Endometrium (tissue), 2 donors: Measurements from ENCODE around the gene ENOX1.
"Not testable (repeated sequence)": the region's sequence is repeated elsewhere in the genome, so short reads cannot be mapped to it uniquely, and the experiment has no call there.

Experiments
- FAIRE-seq: peaks from 2 replicates; lab custom pipeline; 2012; peaks lifted over from hg19 to GRCh38; lab: Jason Lieb, UNC
- donor health status: control.
- donor health status: control.

The ENOX1 gene

DNA sequence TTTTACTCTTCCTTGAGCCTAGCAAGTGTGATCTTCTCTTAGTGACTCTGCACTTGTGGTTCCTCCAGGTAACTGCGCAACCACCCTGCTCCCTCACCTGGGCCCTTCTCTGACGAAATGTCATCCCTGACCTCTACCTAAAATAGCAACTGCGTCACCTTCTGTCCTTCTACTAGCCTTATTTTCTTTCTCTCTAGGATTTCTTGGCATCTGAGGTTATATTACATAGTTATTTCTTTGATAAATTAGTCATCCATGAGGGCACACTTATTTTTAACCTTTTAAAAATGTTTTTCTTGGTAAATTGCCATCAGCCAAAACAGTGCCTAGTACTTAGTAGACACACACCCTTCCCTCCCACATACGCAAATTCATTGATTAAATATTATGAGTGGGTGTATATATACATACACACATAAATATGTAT is 355.5 kb downstream of the ENOX1 start:
- FAIRE-seq = no peak

- FAIRE-seq = no peak
Measured at GRCh38 chr13:43428545-43429296, 358.1 kb downstream of the ENOX1 start.

- peak; percentile 74 for FAIRE-seq
Measured at GRCh38 chr13:43426355-43426754, 360.4 kb downstream of the ENOX1 start.

DNA sequence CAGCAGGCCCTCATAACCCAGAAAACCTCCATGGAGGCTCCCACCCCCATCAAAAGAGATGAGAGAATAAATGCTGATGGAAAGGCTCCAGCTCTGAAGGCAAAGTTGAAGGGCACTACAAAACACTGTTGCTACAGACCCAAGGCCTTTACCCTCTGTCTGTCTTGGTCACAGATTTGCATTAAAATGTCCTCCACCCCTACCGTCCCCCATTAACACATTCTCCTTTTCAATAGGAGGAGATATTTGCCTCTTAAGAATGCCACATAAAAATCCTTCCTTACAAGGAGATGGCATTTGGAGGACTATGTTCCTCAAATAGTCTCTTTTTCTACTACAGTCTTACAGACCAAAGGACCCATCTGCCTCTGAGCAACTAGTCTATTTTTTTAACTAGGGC is 361.5 kb downstream of the ENOX1 start:
- FAIRE-seq = no peak

DNA sequence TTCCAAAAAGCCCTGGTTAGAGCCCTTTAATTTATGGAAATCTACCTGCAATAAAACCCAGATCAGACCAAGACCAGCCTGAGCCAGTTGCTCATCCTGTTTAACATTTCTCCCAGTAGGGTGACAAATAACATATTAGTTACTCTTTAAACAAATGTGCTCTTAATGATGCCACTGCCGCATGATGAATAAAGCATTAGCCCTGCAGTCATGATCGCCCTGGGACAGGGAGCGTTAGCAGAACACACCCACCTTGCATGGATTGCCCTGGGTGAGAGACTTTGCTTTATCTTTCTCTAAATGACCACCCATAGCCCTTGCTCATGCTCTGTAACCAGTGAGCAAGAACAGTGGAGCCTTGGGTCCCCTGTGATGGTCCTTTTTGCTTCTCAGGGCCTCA is 362.4 kb downstream of the ENOX1 start:
- no peak for FAIRE-seq

DNA sequence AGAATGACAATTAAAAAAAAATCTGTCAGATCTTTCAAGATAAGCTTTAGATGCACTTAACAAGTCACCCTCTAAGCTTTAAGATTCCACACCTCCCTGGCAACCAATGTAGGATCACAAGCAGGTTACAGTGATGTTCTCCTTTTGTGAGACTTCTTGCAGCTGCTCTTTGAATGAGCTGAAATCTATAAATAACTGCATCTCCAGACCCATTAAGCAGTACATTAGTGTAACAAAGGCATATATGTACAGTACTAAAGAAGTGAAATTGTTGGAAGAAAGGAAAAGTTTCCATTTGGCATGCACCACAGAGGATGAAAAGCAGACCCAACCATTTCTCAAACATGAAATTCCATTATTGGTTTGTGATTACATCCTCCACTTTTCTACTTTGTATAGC is 364.7 kb downstream of the ENOX1 start:
- FAIRE-seq = no peak

GRCh38 chr13:43416842-43417241 is 369.9 kb downstream of the ENOX1 start:
- not testable (repeated sequence) for FAIRE-seq

GRCh38 chr13:43416408-43416807 is 370.4 kb downstream of the ENOX1 start:
- FAIRE-seq = not testable (repeated sequence)

GRCh38 chr13:43415903-43416391 is 370.8 kb downstream of the ENOX1 start:
- FAIRE-seq = not testable (repeated sequence)

DNA sequence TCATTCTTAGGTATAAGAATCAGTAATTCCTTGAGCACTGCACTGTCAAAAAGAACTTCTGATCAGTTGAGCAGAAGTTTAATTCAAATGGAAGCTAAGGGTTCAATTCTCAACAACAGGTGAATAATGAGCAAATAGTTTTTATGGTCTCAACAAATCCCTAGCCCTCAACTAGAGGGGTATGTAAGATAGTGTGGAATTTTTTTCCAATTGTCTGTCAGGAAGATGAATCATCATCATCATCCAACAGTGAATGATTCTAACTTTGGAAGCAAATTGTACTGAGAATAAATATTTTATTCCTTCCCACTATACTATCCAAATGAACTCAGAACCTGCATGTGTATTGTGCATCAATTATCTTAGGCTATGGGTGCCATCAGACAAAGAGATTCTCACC is 372.7 kb downstream of the ENOX1 start:
- FAIRE-seq = no peak

DNA sequence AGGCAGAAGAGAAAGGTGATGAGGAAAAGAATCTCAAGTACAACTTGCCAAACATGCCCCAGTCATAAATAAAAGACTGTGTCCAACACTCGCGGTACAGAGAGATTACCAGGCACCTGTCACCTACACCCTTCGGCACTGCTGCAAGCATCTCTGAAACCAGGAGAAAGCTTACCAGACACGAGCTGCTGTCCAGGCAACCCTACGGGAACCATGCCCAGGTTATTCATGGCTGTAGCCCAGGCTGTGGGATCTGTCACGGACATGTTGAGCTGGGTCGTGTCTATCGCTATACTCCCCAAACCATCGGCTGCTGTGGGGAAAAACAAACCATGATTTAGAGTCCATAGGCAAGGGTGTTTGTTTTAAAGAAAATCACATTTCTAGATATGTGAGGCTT is 375.0 kb downstream of the ENOX1 start:
- no peak for FAIRE-seq

- no peak for FAIRE-seq
Measured at GRCh38 chr13:43411211-43411610, 375.6 kb downstream of the ENOX1 start.

DNA sequence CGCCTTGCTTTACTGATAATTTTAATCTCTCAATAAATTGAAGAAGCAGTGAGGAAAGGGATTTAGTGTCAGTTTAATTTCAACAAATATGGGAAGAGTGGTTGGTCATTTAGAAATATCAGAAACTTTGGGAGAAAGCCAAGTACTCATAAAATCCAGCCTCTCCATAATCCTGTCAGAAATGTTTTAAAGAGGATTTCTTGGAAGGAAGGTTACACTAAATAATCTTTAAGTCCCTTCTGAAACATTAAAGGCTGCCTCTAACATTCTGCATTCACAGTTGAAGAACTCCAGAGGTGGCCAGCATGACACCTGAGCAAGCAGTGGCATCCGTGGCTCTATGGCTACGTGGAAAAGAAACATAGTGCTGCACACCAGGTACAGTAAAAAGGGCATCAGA is 378.5 kb downstream of the ENOX1 start:
- no peak for FAIRE-seq

- FAIRE-seq = no peak
Measured at GRCh38 chr13:43407023-43407581, 379.7 kb downstream of the ENOX1 start.

DNA sequence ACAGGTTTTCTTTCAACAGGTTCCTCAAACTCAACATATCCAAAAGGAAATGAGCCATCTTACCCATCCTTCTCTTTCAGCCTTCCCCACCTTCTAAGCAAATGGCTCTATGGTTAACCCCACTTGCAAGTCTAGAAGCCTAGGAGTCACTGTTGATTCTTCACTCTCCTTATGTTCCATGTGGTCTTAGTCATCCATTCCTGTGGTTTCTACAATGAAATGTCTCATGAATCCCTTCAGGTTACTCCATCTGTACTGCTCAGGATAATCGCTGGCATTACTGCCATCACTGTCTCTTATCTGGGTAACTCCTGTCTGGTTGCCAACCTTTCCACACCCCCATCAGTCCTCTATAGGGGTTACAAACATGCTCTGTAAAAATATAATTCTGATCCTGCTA is 381.3 kb downstream of the ENOX1 start:
- FAIRE-seq = no peak

GRCh38 chr13:43402380-43402779 is 384.4 kb downstream of the ENOX1 start:
- no peak for FAIRE-seq

- FAIRE-seq = no peak
Measured at GRCh38 chr13:43401361-43401760, 385.4 kb downstream of the ENOX1 start.

DNA sequence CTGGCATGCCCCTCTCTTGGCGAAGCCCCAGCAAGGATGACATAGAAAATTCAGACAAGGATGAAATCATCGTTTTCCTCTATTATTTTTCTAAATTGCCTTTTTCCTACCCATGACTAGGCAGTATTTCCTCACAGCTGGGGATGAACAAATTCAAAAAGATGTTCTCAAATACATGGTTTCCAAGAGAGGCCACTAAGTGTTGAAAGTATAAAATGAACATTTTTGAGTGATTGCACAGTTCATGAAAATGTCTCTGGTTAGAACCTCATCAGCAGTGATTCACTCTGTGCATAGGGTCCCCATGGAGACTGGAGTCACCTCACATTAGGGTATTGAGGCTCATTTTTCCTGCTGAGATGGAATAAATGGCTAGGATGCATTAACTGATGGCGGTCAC is 389.7 kb downstream of the ENOX1 start:
- no peak for FAIRE-seq

GRCh38 chr13:43391036-43391435 is 395.7 kb downstream of the ENOX1 start:
- no peak for FAIRE-seq

DNA sequence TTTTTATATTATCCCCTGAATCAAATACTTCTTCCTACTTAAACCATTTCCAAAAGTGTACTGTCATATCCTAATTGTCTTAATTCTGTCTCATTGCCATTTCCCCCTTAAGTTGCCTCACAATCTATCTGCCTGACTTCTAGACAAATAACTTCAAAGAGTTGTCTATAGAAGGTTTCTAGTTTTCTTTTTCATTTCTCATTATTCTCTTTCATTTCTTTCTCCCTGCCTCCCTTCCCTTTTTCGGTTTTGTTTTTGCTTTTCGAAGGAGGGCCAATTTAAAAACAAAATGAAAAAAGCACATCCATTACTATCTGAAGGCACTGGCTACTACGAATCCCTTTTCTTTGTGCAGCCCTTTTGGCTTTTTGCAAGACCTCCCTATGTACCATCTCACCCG is 396.2 kb downstream of the ENOX1 start:
- FAIRE-seq = no peak

DNA sequence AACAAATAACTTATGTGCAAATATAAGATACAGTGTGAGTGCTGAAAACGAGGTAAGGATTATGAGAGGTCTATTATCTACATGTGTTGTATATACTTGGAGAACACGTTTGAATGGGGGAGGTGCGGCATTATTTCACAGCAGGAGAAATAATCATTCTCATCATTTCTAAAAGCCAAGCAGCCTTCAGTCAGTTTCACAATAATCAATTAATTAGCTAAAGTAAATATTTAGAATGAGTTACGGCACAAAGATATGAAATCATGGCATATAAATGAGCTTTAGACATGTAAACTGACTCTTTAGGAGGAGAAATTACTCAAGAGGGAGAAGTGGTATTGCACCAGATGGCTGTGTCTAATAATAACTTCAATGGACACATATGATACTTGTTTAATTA is 396.8 kb downstream of the ENOX1 start:
- no peak for FAIRE-seq

DNA sequence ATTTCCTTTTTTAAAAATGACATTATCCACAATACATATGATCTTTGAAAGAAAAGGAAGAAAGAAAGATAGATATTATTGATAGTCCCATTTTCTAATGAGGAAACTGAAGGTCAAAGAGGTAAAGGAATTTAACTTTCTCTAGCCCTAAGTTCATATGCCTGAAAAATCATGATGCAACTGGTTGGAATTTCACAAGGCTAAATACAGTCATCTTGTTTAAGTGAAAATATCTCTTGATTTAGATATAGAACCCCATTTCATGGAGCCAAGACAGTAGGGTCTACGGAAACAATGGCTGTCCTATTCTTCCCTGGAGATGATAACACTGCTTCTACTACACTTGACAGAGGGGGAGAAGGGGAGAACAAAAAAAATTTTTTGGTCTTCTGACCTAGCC is 397.2 kb downstream of the ENOX1 start:
- no peak for FAIRE-seq

DNA sequence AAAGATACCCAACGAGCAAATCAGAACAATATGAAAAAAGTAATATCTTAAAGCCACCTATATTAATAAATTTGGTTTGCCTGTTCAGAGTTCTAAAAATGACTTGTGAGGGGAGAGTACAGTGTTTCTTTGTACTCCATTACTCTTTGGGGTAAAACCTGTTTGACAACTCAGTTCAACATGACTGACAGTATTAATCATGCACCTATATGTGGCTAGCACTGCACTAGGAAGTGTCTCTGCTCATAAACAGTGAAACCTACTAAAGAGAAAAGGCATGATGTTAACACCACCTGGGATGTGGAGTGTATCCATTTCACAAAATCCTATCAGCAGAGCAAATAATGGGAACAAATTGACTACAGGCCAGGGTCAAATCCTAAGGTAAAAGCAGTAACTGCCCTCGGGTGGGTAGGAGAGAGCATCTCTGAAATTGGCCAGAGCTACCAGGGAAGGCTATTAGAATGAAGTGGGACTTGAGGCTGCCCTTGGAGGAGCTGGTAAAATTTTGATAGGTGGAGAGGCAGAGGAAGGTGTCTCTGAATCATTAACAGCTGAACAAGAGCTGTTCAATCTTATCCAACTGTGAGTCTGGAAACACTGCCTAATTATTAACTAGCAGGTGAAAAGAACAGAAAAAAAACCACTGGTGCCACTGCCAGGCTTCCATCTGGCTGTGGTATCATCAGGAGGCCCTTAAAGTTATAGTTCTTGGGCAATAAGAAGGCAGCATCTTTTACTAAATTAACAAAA is 398.3 kb downstream of the ENOX1 start:
- no peak for FAIRE-seq
